Left cardiac atrium (tissue), 4 donors: ENCODE results near the gene NTN4. TPM values are rescaled to one million over a fixed set of nuclear protein-coding genes. Genes with fewer than 3 reads are reported as not detected.
A peak's percentile ranks its signal among the peaks of the same experiment; 100 is the strongest.

Source experiments
- ATAC-seq, 2 donors: fragments of 200-7000 bp; cut with Tn5 transposase; one replicate each; pipeline ENCODE4 v1.9.1; 2020; ENCODE audit warnings: mild to moderate bottlenecking in 2 of 2, moderate library complexity in 2 of 2
- DNase-seq: peaks from one replicate; pipeline ENCODE4 v3.0.0-alpha.2; 2020
- intact Hi-C, 2 donors: fragments of 100-400 bp; cut with DNase I; formaldehyde crosslinking; loops; one replicate each; pipeline versions ENCODE4 v1.14.1 to v1.15.1; 2022 to 2023
- total RNA-seq, 2 donors: library from RNA; stranded (reverse); fragmentation: NEBNext Ultra II Directional; extraction: Animal tissue kit (Norgen Biotek cat#: 25700); gene quantifications; one replicate each; pipeline ENCODE4 v1.2.1, GENCODE V29; 2021
- donor health status: DM: no; HTN: yes; CAD: no.
- donor health status: DM: no; HTN: yes; CAD: no; lungs with severe emphysema.
- donor health status: DM: yes; HTN: yes; CAD: no.
- donor health status: Dilated cardiomyopathy.

NTN4 gene
- total RNA-seq, 2 donors from 2014 or later = 63.3 to 81.4 TPM

GRCh38 chr12:95614390-95614982, 176.1 kb downstream of the NTN4 start:
- peak; percentile 73 to 91 for ATAC-seq
- peak; percentile 46 for DNase-seq
- intact Hi-C loops = no loop called here

- DNase-seq (no peak), ATAC-seq (no peak)
- intact Hi-C loops = no loop called here
Measured at GRCh38 chr12:95613021-95613420, 177.5 kb downstream of the NTN4 start.

GRCh38 chr12:95611676-95612309, 178.8 kb downstream of the NTN4 start:
- no peak for ATAC-seq
- no peak for DNase-seq
- intact Hi-C loops = no loop called here

- ATAC-seq (peak; percentile 89 to 90), DNase-seq (peak; percentile 83)
- intact Hi-C loops = no loop called here
Measured at GRCh38 chr12:95608252-95609033, 182.1 kb downstream of the NTN4 start.

Other genes with a start within 250 kb of the NTN4 start
- gene USP44, start 239.3 kb downstream of the NTN4 start, total RNA-seq = 1 to 10 TPM in 1 of 2 donors, under 1 TPM in 1; 0.92 to 2.3 TPM
- gene SNRPF, start 68.2 kb upstream of the NTN4 start, total RNA-seq = 10 to 100 TPM; 12.9 to 15.8 TPM
- gene CCDC38, start 151.8 kb upstream of the NTN4 start, total RNA-seq = under 1 TPM in 1 of 2 donors, not detected in 1; 0.24 TPM
- gene AMDHD1, start 152.6 kb upstream of the NTN4 start, total RNA-seq = under 1 TPM; 0.34 to 0.82 TPM
- under 1 TPM; 0.26 to 0.27 TPM for gene HAL, start 205.6 kb upstream of the NTN4 start, total RNA-seq
- 10 to 100 TPM; 35.3 to 40.3 TPM for gene LTA4H, start 244.8 kb upstream of the NTN4 start, total RNA-seq